HG02642 (cell line): Measurements from ENCODE around the gene FPR2.
"Not testable (repeated sequence)": the region's sequence is repeated elsewhere in the genome, so short reads cannot be mapped to it uniquely, and the experiment has no call there.

Experiments used
- ATAC-seq: cut with Tn5 transposase; IDR thresholded peaks from one replicate; pipeline ENCODE4 v1.9.1; 2021; ENCODE audit warnings: mild to moderate bottlenecking; ENCODE audit not compliant: unreplicated experiment, poor library complexity

FPR2 gene

DNA sequence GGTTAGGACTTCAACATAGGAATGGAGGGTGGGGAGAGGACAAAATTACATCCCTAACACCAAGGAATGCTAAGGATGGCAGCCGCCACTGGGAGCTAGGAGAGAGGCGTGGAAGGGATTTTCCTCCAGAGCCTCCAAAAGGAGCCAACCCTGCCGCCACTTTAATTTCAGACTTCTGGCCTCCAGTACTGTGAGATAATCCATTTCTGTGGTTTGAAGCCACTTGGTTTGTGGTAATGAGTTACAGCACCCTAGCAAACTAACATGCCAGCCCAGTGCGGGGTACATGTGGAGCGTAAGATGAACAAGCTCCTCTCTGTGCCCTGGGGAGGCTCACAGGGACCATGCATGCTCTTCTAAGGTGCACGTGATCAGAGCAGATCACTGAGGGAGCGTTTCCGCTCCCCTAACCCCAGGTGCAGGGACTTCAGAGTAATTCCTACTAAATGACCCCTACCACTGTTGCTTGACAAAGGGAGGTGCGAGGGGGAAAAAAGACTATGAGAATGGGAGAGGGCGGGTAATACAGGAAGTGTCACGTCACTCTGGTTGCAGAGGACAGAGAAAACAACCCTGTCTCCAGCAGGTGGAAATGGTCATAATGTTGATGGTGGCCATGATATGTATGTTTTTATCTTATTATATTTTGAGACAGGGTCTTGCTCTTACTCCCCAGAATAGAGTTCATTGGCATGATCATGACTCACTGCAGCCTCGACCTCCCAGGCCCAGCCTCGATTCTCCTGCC is 21.3 kb upstream of the FPR2 start:
- ATAC-seq, result no peak

DNA sequence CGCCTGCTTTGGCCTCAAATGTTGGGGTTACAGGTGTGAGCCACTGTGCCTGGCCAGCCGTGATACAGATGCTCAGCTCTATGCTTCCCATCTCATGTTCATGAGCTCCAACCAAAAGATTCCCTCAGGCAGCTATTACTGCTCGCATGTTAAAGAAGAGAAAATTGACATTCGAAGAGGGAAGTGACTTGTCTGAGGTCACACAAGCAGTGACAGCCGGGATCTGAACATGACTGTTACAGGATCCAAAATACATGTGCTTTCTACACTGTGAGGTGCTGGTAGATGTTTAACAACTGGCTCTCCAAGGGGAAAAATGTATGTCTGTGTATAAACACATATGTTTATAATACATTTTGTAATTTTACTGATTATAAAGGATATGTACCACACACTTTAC is 20.6 kb upstream of the FPR2 start:
- no peak for ATAC-seq

DNA sequence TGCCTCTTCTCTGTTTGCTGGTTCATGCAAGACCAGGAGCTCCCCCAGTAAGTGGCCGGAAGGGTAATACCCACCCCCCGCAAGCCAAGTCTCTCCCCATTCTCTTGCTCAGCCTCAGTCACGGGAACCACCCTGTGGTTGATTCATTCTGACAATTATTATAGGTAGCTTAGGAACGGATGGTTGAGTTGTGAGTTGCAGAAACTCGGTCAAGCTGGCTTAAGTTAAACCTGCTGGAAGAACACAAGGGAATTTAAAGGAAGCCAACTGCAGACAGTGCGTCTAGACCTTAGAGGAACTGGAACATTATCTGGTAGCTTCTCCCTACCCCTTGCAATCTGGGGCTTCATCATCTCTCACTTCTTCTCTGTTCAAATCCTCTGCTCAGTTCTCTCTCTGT is 18.2 kb upstream of the FPR2 start:
- ATAC-seq, result no peak

DNA sequence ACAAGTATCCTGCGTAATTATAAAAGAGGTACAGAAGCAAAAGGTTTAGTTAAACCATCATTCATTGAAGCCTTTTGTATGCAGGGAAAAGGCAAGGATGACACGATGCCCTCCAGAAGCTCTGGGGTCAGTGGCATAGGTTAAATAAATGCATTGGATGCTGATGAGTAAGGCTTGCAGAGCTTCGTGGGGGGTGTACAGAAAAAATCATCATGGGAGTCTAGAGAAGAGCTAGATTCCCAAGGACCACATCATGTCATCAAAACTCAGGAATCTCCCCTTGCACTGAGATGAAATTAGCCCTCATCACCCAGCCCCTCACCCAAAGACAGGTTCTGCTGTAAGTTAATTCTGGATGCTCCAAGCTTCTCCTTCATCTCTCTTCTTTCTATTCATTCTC is 17.6 kb upstream of the FPR2 start:
- no peak for ATAC-seq

DNA sequence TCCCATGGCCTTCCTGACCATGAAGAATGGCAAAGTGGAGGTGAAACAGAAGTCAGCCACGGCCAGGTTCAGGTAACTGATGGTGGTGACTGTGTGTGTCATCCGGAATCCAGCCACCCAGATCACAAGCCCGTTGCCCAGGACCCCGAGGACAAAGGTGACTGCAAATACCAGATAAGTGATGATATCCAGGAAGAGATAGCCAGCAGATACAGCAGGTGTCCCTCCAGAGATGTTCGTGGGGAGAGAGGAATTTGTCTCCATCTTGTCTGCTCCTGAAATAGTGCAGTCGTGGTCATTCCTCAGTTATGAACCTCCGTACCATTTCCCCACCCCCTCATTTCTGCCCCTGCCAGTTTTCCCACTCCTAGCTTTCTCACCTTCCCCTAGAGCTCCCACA is 14.2 kb upstream of the FPR2 start:
- ATAC-seq, result no peak

DNA sequence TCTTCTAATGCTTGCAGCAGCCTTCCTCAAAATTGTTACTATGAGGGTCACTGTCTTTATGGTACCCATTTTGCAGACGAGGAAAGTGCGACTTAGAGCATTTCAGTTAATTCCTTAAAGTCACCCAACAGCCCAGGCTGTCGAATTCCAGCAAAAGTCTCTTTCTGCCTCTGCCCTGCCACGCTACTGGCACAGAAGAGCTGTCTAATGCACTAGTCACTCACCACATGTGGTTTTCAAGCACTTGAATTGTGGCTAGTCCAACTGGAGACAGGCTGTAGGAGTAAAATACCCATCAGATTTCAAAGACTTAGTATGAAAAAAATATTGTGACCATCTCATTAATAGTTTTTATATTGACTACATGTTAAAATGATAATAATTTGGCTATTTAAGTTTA is 11.0 kb upstream of the FPR2 start:
- ATAC-seq, result no peak

DNA sequence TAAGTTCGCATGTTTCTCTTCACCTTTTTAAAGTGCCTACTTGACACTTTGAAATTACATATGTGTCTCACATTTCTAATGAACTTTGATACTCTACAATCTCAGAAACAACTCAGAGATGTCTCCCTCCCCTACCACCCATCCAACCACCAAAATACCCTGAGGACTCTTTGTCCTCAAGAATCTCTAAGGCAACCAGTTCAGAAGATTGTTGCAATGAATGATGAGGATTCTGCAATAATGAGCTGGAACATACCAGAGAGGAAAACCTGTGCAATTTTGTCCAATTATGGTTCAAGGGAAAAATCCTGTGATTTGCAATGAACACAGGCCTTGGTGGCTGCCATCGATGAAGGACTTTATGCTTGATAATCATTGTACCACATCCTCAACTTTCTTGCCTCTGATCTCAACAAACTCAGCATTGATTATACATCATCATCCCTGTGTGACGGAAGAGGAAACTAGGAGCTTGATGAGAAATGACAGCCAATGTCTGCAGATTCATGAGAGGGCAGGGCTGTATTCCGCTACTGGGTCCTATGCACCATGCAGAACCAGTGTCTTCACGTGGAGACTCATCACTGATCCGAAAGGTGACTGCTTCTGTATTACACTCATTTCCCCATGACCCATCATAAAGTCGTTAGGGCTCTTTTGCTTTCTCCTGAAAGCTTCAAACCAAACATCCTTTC is 10.4 kb upstream of the FPR2 start:
- ATAC-seq, result no peak

DNA sequence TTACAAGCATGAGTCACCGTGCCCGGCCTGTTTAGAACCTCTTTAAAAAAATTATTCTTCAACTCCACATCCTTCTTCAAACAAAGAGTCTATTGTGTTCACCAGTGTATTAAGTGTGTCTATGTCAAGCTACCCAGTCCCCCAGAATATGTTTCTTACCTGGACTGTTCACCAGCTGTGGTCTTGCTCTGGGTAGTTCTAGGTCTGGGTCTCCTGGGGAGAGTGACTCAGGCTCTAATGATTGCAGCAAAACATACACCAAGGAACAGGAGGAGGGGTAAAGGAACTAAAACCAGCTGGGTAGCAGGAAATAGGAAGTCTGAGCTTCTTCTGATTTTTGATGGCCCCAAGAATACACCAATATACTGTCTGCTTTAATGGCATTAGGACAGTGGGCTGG is 9.3 kb upstream of the FPR2 start, which contains the start of gene FPR1:
Gene FPR1 (minus strand): TSS at position 224 of the 400 bp plus-strand sequence. CDS start 4,884 bp downstream, outside the sequence.
- ATAC-seq, result no peak

DNA sequence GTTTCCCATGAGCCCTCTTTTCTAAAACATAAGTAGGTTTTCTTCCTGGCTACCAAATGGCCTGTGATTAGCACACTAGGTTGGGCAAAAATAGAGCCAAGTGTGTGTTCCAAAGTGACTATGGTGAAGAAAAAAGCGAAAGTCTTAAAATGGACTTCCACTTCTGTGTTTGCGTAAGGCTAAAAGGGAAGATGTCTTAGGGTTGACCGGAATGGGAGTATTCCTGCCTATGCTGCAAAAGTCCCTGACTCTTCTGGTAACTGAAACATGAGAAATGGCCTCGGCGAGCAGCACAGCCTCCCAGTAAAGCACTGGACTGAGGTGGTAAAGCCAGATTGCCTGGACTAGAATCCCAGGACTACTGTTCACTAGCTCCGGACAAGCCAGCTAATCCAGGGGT is 6.9 kb upstream of the FPR2 start:
- ATAC-seq, result no peak

DNA sequence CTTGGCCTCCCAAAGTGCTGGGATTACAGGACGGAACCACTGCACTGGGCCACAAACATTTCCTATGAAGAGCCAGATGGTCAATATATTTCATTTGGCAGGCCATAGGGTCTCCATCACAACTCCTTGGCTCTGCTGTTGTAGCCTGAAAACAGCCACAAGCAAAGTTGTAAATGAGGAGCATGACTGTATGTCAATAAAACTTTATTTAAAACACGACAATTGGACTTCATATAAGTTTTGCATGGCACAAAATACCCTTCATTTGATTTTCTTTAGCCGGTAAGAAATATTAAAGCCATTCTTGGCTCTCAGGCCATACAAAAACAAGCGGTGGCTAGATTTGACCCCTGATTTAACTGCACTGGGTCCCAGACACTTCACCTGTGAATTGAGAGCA is 6.2 kb upstream of the FPR2 start:
- ATAC-seq, result no peak

DNA sequence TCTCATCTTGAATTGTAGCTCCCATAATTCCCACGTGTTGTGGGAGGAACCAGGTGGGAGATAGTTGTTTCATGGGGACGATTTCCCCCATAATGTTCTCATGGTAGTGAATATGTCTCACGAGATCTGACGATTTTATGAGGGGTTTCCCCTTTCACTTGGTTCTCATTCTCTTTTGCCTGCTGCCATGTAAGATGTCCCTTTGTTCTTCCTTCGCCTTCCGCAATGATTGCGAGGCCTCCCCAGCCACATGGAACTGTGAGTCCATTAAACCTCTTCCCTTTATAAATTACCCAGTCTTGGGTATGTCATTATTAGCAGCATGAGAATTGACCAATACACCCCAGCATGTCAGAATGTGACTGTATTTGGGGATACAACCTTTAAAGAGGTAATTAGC is 5.4 kb upstream of the FPR2 start:
- no peak for ATAC-seq

DNA sequence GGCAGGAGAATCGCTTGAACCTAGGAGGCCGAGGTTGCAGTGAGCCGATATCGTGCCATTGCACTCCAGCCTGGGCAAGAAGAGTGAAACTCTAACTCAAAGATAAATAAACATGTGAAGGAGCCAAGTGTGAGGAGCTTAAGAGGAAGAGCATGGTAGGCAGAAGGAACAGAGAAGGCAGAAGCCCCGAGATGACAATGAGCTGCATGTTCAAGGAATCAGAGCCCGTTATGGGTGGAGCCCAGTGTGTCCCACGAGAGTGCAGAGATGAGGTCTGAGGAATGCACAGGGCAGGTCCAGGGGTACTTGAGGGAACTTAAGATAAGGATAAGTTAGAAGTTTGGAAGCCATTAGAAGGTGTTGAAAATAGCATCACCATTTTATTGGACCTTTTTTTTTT is 716 bp downstream of the FPR2 start:
- no peak for ATAC-seq

DNA sequence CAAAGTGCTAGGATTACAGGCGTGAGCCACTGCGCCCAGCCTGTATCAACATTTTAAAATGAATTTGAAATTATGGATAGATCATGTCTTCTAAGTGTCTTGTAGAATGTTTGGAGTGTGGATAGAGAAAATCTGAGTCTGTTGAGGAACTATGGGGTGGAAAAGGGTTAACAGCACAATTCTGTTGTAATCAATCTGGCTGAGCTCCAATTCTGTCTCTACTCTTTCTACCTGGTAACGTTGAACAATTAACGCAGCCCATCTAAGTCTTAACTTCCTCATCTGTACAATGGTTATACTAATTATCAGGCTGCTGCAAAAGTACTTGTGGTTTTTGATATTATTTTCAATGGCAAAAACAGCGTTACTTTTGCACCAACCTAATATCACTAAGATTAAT is 4.1 kb downstream of the FPR2 start:
- no peak for ATAC-seq

DNA sequence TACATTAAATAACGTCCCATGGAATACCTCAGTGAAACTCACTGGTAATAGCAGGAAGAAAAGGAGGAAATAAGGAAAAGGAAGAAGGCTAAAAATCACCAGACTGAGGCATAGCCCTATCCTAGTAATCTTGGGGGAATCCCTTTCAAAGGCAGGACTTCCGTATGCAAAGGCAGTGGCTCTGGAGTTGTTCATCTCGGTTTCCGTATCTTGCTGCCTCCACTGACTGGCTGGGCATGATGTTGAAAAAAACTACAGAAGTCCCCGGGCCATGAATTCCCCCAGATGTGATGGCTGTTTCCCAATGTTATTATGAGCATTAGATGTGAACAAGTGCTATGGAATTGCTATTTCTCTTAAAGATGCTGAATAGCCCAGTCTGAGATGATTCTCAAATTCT is 5.5 kb downstream of the FPR2 start:
- no peak for ATAC-seq

DNA sequence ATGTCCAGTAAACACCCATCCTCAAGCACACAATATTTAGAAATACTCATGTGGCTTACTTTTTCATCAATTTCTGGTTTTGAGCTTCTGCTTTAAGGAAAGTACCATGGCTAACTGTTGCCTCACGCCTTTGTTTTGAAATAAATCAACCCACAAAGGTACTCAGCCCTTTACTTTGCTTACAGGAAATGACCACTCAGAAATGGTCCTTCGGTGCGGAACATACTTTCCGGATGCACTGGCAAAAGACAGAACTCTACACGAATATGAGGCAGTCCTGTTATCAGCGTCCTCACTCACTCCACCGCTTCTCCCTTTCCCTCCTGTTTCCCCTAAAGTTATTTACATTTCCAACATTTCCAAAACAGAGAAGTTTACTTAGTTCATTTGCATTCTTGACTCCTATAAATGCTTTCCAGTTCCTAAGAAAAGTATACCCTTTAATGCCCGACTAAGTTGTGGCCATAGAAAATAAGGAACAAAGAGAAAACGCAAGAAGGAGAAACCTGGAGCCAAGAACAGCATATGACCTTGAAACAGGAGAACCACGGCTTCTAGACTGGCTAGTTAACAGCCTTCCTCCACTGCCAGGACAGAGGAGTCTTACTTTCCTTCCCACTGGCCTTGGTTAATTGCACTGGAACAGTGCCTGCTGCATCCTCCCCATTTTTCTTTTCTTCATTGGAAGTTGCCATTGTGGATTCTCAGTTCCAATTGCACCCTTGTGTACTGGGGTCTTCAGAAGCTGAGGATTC is 10.6 kb downstream of the FPR2 start:
- ATAC-seq, result no peak

DNA sequence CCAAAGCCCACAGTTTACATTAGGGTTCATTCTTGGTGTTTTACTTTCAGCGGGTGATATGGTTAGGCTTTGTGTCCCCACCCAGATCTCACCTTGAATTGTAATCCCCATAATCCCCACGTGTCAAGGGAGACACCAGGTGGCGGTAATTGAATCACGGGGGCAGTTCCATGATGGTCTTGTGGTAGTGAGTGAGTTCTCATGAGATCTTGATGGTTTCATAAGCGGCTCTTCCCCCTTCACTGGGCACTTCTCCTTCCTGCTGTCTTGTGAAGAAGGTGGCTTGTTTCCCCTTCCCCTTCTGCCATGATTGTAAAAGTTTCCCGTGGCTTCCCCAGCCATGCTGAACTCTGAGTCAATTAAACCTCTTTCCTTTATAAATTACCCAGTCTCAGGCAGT is 12.0 kb downstream of the FPR2 start:
- no peak for ATAC-seq

DNA sequence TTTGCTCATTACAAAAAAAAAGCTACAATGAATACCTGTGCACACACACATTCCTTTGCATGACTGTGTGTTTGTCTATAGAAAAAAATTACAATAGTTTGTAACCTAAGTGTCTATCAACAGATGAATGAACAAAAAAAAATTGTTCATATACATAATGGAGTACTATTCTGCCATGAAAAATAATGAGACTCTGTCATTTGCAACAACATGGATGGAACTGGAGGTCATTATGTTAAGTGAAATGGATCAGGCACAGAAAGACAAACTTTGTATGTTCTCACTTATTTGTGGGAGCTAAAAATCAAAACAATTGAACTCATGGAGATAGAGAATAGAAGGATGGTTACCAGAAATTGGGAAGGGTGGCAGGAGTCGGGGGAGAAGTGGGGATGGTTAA is 15.6 kb downstream of the FPR2 start:
- ATAC-seq, result not testable (repeated sequence)

DNA sequence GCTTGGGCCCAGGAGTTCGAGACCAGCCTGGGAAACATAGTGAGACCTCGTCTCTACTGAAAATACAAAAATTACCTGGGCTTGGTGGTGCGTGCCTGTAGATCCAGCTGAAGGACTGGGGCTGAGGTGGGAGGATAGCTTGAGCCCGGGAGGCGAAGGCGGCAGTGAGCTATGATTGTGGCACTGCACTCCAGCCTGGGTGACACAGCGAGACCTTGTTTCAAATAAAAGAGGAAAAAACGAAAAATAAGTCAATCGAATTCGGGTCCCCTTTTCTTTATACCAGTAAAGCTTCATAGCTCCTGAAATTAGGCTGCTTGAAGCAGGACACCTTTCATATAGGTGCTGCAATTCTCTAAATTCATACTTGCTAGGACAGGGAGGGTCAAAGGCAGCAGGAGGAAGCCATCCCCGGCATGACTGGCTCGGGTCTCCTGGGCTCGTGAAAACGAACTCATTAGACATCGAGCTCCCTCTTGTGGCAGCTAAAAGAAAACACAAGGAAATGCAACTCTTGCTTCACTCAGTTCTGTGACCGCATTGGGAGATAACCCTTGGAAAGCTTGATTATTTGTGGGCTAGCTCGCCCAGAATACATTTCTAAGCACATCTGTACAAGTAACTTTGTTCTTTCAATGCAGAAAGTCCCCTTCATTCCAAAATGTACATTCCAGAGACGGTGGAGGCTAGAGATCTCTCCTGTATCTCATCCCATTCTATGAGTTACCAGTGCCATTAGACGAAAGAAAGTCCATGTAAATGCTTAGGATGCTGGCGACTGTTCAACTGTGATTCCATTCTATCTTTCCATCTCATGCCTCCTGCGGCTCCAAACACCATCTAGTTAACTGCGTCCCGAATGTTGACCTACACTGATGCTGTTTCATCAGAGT is 16.8 kb downstream of the FPR2 start:
- ATAC-seq, result no peak

DNA sequence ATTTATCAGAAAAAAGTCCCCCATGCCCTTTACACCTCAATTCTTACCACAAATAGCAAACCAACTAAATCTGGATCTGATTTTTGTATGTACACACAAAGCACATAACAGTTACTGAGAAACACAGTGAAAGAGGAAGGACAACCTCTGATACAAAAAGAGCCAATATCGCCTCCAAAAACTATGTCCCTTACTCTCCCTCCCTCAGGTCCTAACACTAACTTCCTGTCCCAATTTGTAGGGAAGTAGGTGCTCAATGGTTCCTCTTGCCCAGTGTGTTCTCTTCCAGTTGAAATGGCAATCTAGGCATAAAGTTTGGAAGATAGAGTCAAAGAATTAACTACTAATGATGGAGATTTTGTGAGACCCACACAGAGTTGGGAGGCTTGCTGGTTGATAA is 18.2 kb downstream of the FPR2 start:
- no peak for ATAC-seq

DNA sequence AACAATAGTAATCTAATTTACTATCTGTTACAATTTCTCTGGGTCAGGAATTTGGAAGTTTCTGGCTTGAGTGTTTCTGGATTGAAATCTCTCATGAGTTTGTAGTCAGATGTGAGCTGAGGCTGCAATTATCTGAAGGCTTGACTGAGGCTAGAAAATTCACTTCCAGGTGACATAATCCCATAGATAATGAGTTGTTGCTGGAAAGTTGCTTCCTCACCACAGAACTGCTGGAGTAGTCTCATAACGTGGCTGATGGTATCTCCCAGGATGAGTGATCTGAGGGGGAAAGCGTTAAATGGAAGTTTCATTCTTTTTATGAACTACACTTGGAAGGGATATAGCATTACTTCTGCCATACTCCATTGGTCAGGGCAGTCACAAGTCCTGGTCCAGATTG is 18.7 kb downstream of the FPR2 start:
- no peak for ATAC-seq
